H9 (cell line): ENCODE measurements around the gene ZNF775. TPM values are rescaled to one million over a fixed set of nuclear protein-coding genes. Genes with fewer than 3 reads are reported as not detected.

Source experiments
- DNase-seq: peaks from one replicate; pipeline ENCODE4 v3.0.0-alpha.2; 2017
- H2AFZ ChIP-seq: one replicate; pipeline ENCODE4 v1.6.1; 2013; ENCODE audit warnings: mild to moderate bottlenecking, low read length, control low read depth, moderate library complexity
- H2AK5ac ChIP-seq: 2 replicates; pipeline ENCODE4 v1.6.1; 2013; ENCODE audit warnings: low read length, control low read depth, mixed read lengths; ENCODE audit not compliant: insufficient read length
- H2BK120ac ChIP-seq: one replicate; pipeline ENCODE4 v1.6.1; 2013; ENCODE audit warnings: low read depth, mild to moderate bottlenecking, low read length, control low read depth, inconsistent platforms; ENCODE audit not compliant: poor library complexity, severe bottlenecking
- H2BK12ac ChIP-seq: 2 replicates; pipeline ENCODE4 v1.6.1; 2013; ENCODE audit warnings: low read length, control low read depth, mixed read lengths, low read depth; ENCODE audit not compliant: insufficient read length
- H2BK15ac ChIP-seq: 2 replicates; pipeline ENCODE4 v1.6.1; 2013; ENCODE audit warnings: low read depth, low read length, control low read depth
- H2BK20ac ChIP-seq: one replicate; pipeline ENCODE4 v1.6.1; 2013; ENCODE audit warnings: low read depth, mild to moderate bottlenecking, low read length, control low read depth, inconsistent platforms; ENCODE audit not compliant: poor library complexity, severe bottlenecking
- H2BK5ac ChIP-seq: 2 replicates; pipeline ENCODE4 v1.6.1; 2013; ENCODE audit warnings: low read length, control low read depth, mixed read lengths; ENCODE audit not compliant: insufficient read length
- H3K14ac ChIP-seq: 2 replicates; pipeline ENCODE4 v1.6.1; 2013; ENCODE audit warnings: low read length, control low read depth; ENCODE audit not compliant: insufficient read depth
- H3K18ac ChIP-seq: 2 replicates; pipeline ENCODE4 v1.6.1; 2013; ENCODE audit warnings: low read depth, mild to moderate bottlenecking, mixed read lengths, low read length, control low read depth; ENCODE audit not compliant: insufficient read length
- H3K23ac ChIP-seq: 2 replicates; pipeline ENCODE4 v1.6.1; 2013; ENCODE audit warnings: low read length, control low read depth, mixed read lengths, low read depth; ENCODE audit not compliant: insufficient read length
- H3K23me2 ChIP-seq: 2 replicates; pipeline ENCODE4 v1.6.1; 2013; ENCODE audit warnings: low read depth, mild to moderate bottlenecking, mixed read lengths, low read length, control low read depth; ENCODE audit not compliant: insufficient read length, poor library complexity, severe bottlenecking
- H3K27ac ChIP-seq: 2 replicates; pipeline ENCODE4 v1.5.1; 2013; ENCODE audit warnings: low read length, control low read depth, mixed read lengths, low read depth; ENCODE audit not compliant: insufficient read length
- H3K27me3 ChIP-seq: 2 replicates; pipeline ENCODE4 v1.6.1; 2013; ENCODE audit warnings: low read length, control low read depth, inconsistent platforms; ENCODE audit not compliant: insufficient read depth
- H3K4ac ChIP-seq: 2 replicates; pipeline ENCODE4 v1.6.1; 2013; ENCODE audit warnings: low read depth, mild to moderate bottlenecking, control low read depth, inconsistent platforms, low read length, moderate library complexity
- H3K4me1 ChIP-seq: 2 replicates; pipeline ENCODE4 v1.6.1; 2013; ENCODE audit warnings: low read length, control low read depth, inconsistent platforms; ENCODE audit not compliant: insufficient read depth
- H3K4me2 ChIP-seq: 2 replicates; pipeline ENCODE4 v1.6.1; 2013; ENCODE audit warnings: low read length, control low read depth, mixed read lengths; ENCODE audit not compliant: insufficient read length, insufficient read depth
- H3K56ac ChIP-seq: 2 replicates; pipeline ENCODE4 v1.6.1; 2013; ENCODE audit warnings: low read depth, mild to moderate bottlenecking, mixed read lengths, low read length, control low read depth; ENCODE audit not compliant: insufficient read length
- H3K79me1 ChIP-seq: 2 replicates; pipeline ENCODE4 v1.6.1; 2013; ENCODE audit warnings: low read depth, mild to moderate bottlenecking, moderate library complexity, low read length, control low read depth, inconsistent platforms; ENCODE audit not compliant: insufficient read depth, poor library complexity, severe bottlenecking
- H3K79me2 ChIP-seq: 2 replicates; pipeline ENCODE4 v1.6.1; 2013; ENCODE audit warnings: low read length, control low read depth, inconsistent platforms; ENCODE audit not compliant: insufficient read depth
- H3K9ac ChIP-seq: 2 replicates; pipeline ENCODE4 v1.6.1; 2013; ENCODE audit warnings: low read length, control low read depth, mixed read lengths; ENCODE audit not compliant: insufficient read length; ENCODE audit errors: extremely low read depth
- H3K9me3 ChIP-seq: one replicate; pipeline ENCODE4 v1.6.1; 2013; ENCODE audit warnings: low read depth, low read length, inconsistent platforms; ENCODE audit not compliant: control insufficient read depth
- H3T11ph ChIP-seq: one replicate; pipeline ENCODE4 v1.6.1; 2013; ENCODE audit warnings: mild to moderate bottlenecking, low read length, control low read depth, inconsistent platforms
- H4K20me1 ChIP-seq: one replicate; pipeline ENCODE4 v1.6.1; 2013; ENCODE audit not compliant: control insufficient read depth, insufficient read length, insufficient read depth
- H4K5ac ChIP-seq: 2 replicates; pipeline ENCODE4 v1.6.1; 2013; ENCODE audit warnings: low read depth, mild to moderate bottlenecking, mixed read lengths, low read length, control low read depth; ENCODE audit not compliant: insufficient read length
- H4K8ac ChIP-seq: replicated peaks from 2 replicates; pipeline ENCODE4 v1.6.1; 2013; ENCODE audit warnings: low read length, control low read depth, mixed read lengths, low read depth; ENCODE audit not compliant: insufficient read length
- H4K91ac ChIP-seq: 2 replicates; pipeline ENCODE4 v1.6.1; 2013; ENCODE audit warnings: low read depth, mild to moderate bottlenecking, moderate library complexity, mixed read lengths, low read length, control low read depth; ENCODE audit not compliant: insufficient read length
- H3K27ac Mint-ChIP-seq, 3 experiments: 2 replicates in 2 of 3; 3 replicates in 1 of 3; pipeline ENCODE4 v1.8.0; 2020 to 2021; ENCODE audit warnings: mixed read lengths in 3 of 3, mild to moderate bottlenecking in 1 of 3, moderate library complexity in 1 of 3
- H3K27me3 Mint-ChIP-seq: 2 replicates; pipeline ENCODE4 v1.8.0; 2021; ENCODE audit warnings: low read depth, mild to moderate bottlenecking, moderate library complexity, mixed read lengths
- H3K36me3 Mint-ChIP-seq, 3 experiments: 2 replicates in 2 of 3; 3 replicates in 1 of 3; pipeline ENCODE4 v1.8.0; 2020 to 2021; ENCODE audit warnings: low read depth in 3 of 3, mixed read lengths in 3 of 3; ENCODE audit not compliant: insufficient read depth in 1 of 3
- H3K4me1 Mint-ChIP-seq, 2 experiments: 2 replicates each; pipeline ENCODE4 v1.8.0; 2020; ENCODE audit warnings: mixed read lengths in 2 of 2
- H3K4me3 Mint-ChIP-seq, 2 experiments: 2 replicates in 1 of 2; 3 replicates in 1 of 2; pipeline ENCODE4 v1.8.0; 2020 to 2021; ENCODE audit warnings: mild to moderate bottlenecking in 2 of 2, mixed read lengths in 2 of 2, moderate library complexity in 1 of 2
- H3K9me3 Mint-ChIP-seq, 2 experiments: 2 replicates in 1 of 2; 3 replicates in 1 of 2; pipeline ENCODE4 v1.8.0; 2020; ENCODE audit warnings: mild to moderate bottlenecking in 2 of 2, mixed read lengths in 2 of 2, moderate library complexity in 1 of 2
- WGBS: extraction: QIAGEN DNeasy Blood & Tissue Kit; methylation state at CpG from one replicate; pipeline ENCODE4 v1.1.7; 2013; ENCODE audit warnings: missing lambda C conversion rate, low lambda C conversion rate, mixed read lengths; ENCODE audit not compliant: insufficient read length; ENCODE audit errors: extremely low coverage; 5-methylcytosine and 5-hydroxymethylcytosine counted together
- total RNA-seq: library from RNA; stranded (reverse); gene quantifications from 2 replicates; pipeline ENCODE4 v1.2.1, GENCODE V29; 2021
- TF ChIP-seq, protein P1 (sequence below): fragments of 200-600 bp; sonication (generic); conservative IDR thresholded peaks from 3 replicates; pipeline ENCODE4 v1.8.0; 2021; ENCODE audit warnings: antibody characterized with exemption, mild to moderate bottlenecking

ZNF775 gene
- total RNA-seq, 1 experiment from 2014 or later: 10.5 TPM

DNA sequence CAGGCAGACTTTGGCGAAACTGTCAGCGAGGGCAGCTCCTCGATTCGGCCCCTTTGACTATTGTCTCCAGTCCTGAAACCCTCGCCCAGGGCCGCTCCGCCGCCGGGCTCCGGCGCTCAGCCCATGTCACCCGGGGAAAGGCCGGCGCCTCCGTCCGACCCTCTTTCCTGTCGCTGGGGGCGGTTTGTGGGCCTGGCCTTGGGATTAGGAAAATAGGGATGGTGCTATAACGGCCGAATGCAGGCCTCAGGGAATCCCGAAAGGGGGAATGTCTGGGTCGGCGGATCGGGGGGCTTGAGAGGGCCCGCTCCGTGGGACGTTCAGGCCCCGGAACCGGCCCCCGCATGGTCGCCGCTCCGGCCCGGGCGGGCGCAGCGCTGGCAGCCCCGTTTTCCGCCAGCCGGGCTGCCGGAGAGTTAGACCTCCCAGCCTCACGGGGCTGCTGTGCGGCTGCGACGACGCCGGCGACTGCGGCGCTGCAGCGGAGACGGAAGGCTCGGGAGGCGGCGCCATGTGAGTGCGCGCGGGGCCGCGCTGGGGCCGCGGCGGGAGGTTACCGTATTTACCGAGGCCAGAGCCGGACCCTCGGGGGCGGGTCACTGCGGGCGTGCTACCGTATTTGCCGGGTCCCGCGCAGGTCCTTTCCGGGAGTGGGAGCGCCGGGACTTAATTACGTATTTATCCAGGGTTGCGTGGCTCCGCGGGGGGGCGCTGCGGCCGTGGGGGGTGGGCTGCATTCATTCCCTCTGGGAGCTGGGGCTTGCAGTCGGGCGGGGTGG is 25.9 kb downstream of the ZNF775 start:
- Histone ChIP-seq H2BK20ac (no peak overlapping the region), H2BK120ac (no peak overlapping the region), H3K4me1 (peaks cover 37% of the 10 kb centered on the region), H3K27me3 (no peaks in the 10 kb centered on the region), H4K20me1 (no peaks in the 10 kb centered on the region), H3K27ac (no peak overlapping the region), H3K4me2 (peak overlapping the region; percentile 62), H3K23me2 (peaks cover 8% of the 10 kb centered on the region), H2BK15ac (no peak overlapping the region; the same call in 1 of the 2 replicates), H3K9me3 (no peaks in the 10 kb centered on the region), H2BK12ac (no peak overlapping the region), H3T11ph (no peak overlapping the region), H3K9ac (peak overlapping the region; percentile 10), H4K5ac (no peak overlapping the region), H3K23ac (no peak overlapping the region), H3K18ac (peak overlapping the region; percentile 44), H3K79me1 (no peaks in the 10 kb centered on the region), H4K8ac (no peak overlapping the region), H4K91ac (no peak overlapping the region), H3K4ac (no peak overlapping the region; the same call in 1 of the 2 replicates), H2AK5ac (no peak overlapping the region), H2AFZ (no peak overlapping the region), H3K79me2 (no peaks in the 10 kb centered on the region), H3K14ac (peak overlapping the region; percentile 54; the same call in 1 of the 2 replicates), H2BK5ac (no peak overlapping the region), H3K56ac (no peak overlapping the region)
- H3K4me1 Mint-ChIP-seq: peaks cover 64% of the 10 kb centered on the region in 2 experiments
- DNase-seq: peak; percentile 78
- H3K4me3 Mint-ChIP-seq: peak overlapping the region; percentile 73 to 92
- no CpG with 5 or more reads among the region's 86 CpGs for WGBS
- H3K36me3 Mint-ChIP-seq: peaks cover 11 to 21% (median 20%) of the 10 kb centered on the region in 3 experiments
- peak overlapping the region; percentile 99 for H3K27ac Mint-ChIP-seq
- H3K27me3 Mint-ChIP-seq: no peaks in the 10 kb centered on the region
- no peaks in the 10 kb centered on the region; a peak in 1 of 5 replicates for H3K9me3 Mint-ChIP-seq
- TF ChIP-seq, protein P1, sequence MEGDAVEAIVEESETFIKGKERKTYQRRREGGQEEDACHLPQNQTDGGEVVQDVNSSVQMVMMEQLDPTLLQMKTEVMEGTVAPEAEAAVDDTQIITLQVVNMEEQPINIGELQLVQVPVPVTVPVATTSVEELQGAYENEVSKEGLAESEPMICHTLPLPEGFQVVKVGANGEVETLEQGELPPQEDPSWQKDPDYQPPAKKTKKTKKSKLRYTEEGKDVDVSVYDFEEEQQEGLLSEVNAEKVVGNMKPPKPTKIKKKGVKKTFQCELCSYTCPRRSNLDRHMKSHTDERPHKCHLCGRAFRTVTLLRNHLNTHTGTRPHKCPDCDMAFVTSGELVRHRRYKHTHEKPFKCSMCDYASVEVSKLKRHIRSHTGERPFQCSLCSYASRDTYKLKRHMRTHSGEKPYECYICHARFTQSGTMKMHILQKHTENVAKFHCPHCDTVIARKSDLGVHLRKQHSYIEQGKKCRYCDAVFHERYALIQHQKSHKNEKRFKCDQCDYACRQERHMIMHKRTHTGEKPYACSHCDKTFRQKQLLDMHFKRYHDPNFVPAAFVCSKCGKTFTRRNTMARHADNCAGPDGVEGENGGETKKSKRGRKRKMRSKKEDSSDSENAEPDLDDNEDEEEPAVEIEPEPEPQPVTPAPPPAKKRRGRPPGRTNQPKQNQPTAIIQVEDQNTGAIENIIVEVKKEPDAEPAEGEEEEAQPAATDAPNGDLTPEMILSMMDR: no peak
